ENCODE data around the gene IMPA2. TPM values are rescaled to one million over a fixed set of nuclear protein-coding genes. Genes with fewer than 3 reads are reported as not detected.
A peak's percentile ranks its signal among the peaks of the same experiment; 100 is the strongest.

The IMPA2 gene
- total RNA-seq, 1 donor from 2014 or later, result 54.2 TPM

DNA sequence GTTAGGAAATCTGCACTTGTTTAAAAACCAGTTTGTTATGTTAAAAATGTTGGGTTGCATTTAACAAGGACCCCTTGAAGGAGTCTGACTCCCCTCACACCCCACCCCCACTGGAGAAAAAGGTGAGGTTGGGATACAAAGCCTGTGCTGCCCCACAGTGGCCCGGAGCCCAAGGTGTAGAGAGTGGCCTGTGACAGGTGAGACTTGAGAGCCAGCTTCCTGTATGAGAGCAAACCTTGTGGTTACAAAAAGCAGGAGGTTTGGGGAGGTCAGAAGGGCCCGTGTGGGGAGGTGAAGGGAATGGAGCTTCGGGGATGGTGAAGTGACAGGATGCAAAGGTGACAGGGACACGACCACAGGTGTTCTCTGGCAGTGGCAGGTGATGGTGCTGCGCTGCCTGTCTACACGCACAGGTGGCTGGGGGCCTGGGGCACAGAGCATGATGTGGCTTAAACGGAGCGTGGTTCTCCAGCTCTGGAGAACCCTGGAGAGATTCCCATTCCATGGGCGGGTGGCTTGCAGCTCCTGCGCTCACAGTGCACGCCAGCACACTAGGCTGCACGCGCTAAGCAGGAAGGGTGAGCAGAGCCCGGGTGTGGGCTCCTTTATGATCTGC lies 29.0 kb downstream of the IMPA2 start:
- DNase-seq (no peak), ATAC-seq (peak in 1 of 2 donors; percentile 18)
- Histone ChIP-seq H3K27me3 (ENCODE audit: low read depth) (no peaks in the 10 kb centered on the region), H3K9me3 (no peaks in the 10 kb centered on the region), H3K4me3 (no peak overlapping the region), H3K4me1 (peaks cover 45% of the 10 kb centered on the region), H3K27ac (no peak overlapping the region), H3K36me3 (peaks cover 31% of the 10 kb centered on the region)
- intact Hi-C loops (cut with DNase I), result no loop called here
- no peak for TF ChIP-seq CTCF (IDR thresholded peaks at IDR 0.05)

GRCh38 chr18:12011199-12011956 lies 30.1 kb downstream of the IMPA2 start:
- peak; percentile 29 for DNase-seq
- intact Hi-C loops (cut with DNase I), result no loop called here
- no peaks in the 10 kb centered on the region for H3K27me3 ChIP-seq (ENCODE audit: low read depth)
- no peaks in the 10 kb centered on the region for H3K9me3 ChIP-seq
- no peak for TF ChIP-seq CTCF (IDR thresholded peaks at IDR 0.05)
- ATAC-seq, result no peak
- H3K4me3 ChIP-seq, result no peak overlapping the region
- peak overlapping the region; percentile 65 for H3K27ac ChIP-seq
- H3K4me1 ChIP-seq, result peaks cover 56% of the 10 kb centered on the region
- H3K36me3 ChIP-seq, result peaks cover 25% of the 10 kb centered on the region

- Histone ChIP-seq H3K36me3 (peaks cover 28% of the 10 kb centered on the region), H3K27ac (peak overlapping the region; percentile 65), H3K4me1 (peaks cover 60% of the 10 kb centered on the region), H3K9me3 (no peaks in the 10 kb centered on the region), H3K4me3 (no peak overlapping the region), H3K27me3 (ENCODE audit: low read depth) (no peaks in the 10 kb centered on the region)
- ATAC-seq, result peak; percentile 62 to 70
- no peak for TF ChIP-seq CTCF (IDR thresholded peaks at IDR 0.05)
- DNase-seq, result peak; percentile 60
- intact Hi-C loops (cut with DNase I), result no loop called here
Measured at GRCh38 chr18:12011957-12012549, 30.7 kb downstream of the IMPA2 start.

DNA sequence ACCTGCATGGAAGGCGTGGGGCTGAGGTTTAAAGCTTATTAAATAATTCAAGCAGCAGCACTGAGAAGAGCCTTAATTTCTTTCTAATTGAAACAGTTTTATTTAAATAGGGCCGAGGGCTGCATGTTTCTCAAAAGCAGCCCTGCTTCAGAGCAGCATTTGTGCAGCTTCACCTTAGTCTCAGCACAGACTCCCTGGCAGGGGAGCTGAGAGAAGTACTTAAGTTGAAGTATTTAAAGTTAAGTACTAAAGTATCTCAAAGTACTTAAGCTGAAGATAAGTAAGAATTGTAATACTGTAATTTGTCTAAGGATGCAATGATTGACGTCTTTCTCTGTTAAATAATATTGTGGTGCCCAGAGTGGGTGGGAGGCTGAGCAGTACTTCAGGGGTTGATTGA lies 31.4 kb downstream of the IMPA2 start:
- Histone ChIP-seq H3K4me3 (no peak overlapping the region), H3K4me1 (peaks cover 63% of the 10 kb centered on the region), H3K27ac (peak overlapping the region; percentile 65), H3K9me3 (no peaks in the 10 kb centered on the region), H3K27me3 (ENCODE audit: low read depth) (no peaks in the 10 kb centered on the region), H3K36me3 (peaks cover 34% of the 10 kb centered on the region)
- intact Hi-C loops (cut with DNase I), result no loop called here
- ATAC-seq (peak; percentile 55 to 79), DNase-seq (peak; percentile 36)
- no peak for TF ChIP-seq CTCF (IDR thresholded peaks at IDR 0.05)

GRCh38 chr18:12013186-12013916 lies 32.0 kb downstream of the IMPA2 start:
- peak; percentile 10 to 32 for ATAC-seq
- TF ChIP-seq CTCF (IDR thresholded peaks at IDR 0.05), result no peak

More at GRCh38 chr18:12013186-12013916, 32.0 kb downstream of the IMPA2 start:
- Histone ChIP-seq H3K27ac (peak overlapping the region; percentile 65), H3K9me3 (no peaks in the 10 kb centered on the region), H3K4me1 (peaks cover 63% of the 10 kb centered on the region), H3K36me3 (peaks cover 35% of the 10 kb centered on the region), H3K4me3 (no peak overlapping the region), H3K27me3 (ENCODE audit: low read depth) (no peaks in the 10 kb centered on the region)
- intact Hi-C loops (cut with DNase I), result no loop called here
- DNase-seq, result peak; percentile 36
